AG09309 (cell line): ENCODE results near the gene BPIFB3.

Experiments used
- DNase-seq: peaks from one replicate; pipeline ENCODE4 v3.0.0-alpha.2; 2010; ENCODE audit warnings: low read depth
- H3K4me3 ChIP-seq: 2 replicates; pipeline ENCODE4 v1.5.1; 2011; ENCODE audit warnings: mild to moderate bottlenecking, low read depth, low read length, moderate library complexity; ENCODE audit not compliant: control insufficient read depth
- CTCF ChIP-seq: IDR thresholded peaks from 2 replicates; pipeline ENCODE4 v1.5.1; 2011; ENCODE audit warnings: mild to moderate bottlenecking, low read depth, low read length, inconsistent platforms; ENCODE audit not compliant: insufficient read depth, control insufficient read depth; ENCODE audit errors: missing control alignments

The BPIFB3 gene

GRCh38 chr20:33062825-33063149 lies 9.1 kb downstream of the BPIFB3 start:
- no peak overlapping the region for H3K4me3 ChIP-seq
- no peak for TF ChIP-seq CTCF
- DNase-seq: no peak

- no peak overlapping the region for H3K4me3 ChIP-seq
- DNase-seq: no peak
- no peak for TF ChIP-seq CTCF
Observed at GRCh38 chr20:33063271-33063670, 9.6 kb downstream of the BPIFB3 start.

GRCh38 chr20:33064572-33065287 lies 11.0 kb downstream of the BPIFB3 start:
- no peak for TF ChIP-seq CTCF
- DNase-seq: no peak
- no peak overlapping the region for H3K4me3 ChIP-seq

GRCh38 chr20:33065785-33066184 lies 12.1 kb downstream of the BPIFB3 start:
- DNase-seq: no peak
- H3K4me3 ChIP-seq: no peak overlapping the region
- TF ChIP-seq CTCF: no peak

GRCh38 chr20:33067806-33068205 lies 14.1 kb downstream of the BPIFB3 start:
- DNase-seq: no peak
- no peak overlapping the region for H3K4me3 ChIP-seq
- TF ChIP-seq CTCF: no peak

GRCh38 chr20:33068251-33068939 lies 14.7 kb downstream of the BPIFB3 start:
- no peak for DNase-seq
- no peak for TF ChIP-seq CTCF
- no peak overlapping the region for H3K4me3 ChIP-seq
